Right atrium auricular region (tissue), 2 donors: Measurements from ENCODE around the gene LMBRD1. TPM values are rescaled to one million over a fixed set of nuclear protein-coding genes. Genes with fewer than 3 reads are reported as not detected.

Experiments
- DNase-seq: peaks from one replicate; pipeline ENCODE4 v3.0.0-alpha.2; 2019; ENCODE audit warnings: low spot score
- H3K27ac ChIP-seq, 2 donors: fragments of 200-600 bp; sonication (generic); 1 replicate in 1 of 2; 2 replicates in 1 of 2; pipeline ENCODE4 v1.5.1; 2016 to 2019
- H3K27me3 ChIP-seq, 2 donors: fragments of 200-600 bp; sonication (generic); one replicate each; pipeline versions ENCODE4 v1.5.1 to v1.6.0; 2017 to 2019
- H3K36me3 ChIP-seq: fragments of 200-600 bp; sonication (generic); one replicate; pipeline ENCODE4 v1.5.1; 2016
- H3K4me1 ChIP-seq, 2 donors: fragments of 200-600 bp; sonication (generic); one replicate each; pipeline versions ENCODE4 v1.5.1 to v1.6.0; 2017 to 2019
- H3K4me3 ChIP-seq, 2 donors: fragments of 200-600 bp; sonication (generic); 1 replicate in 1 of 2; 2 replicates in 1 of 2; pipeline ENCODE4 v1.5.1; 2017 to 2019; ENCODE audit warnings: mild to moderate bottlenecking in 1 of 2, moderate library complexity in 1 of 2
- H3K9me3 ChIP-seq, 2 donors: fragments of 200-600 bp; sonication (generic); one replicate each; pipeline ENCODE4 v1.5.1; 2019
- total RNA-seq, 2 donors: library from RNA; depleted of rRNA; stranded (reverse); fragments of >200 nt; gene quantifications; one replicate each; pipeline ENCODE4 v1.1.0, GENCODE V29; 2016
- TF ChIP-seq, protein P1 (sequence below), 2 donors: fragments of 200-600 bp; sonication (generic); IDR thresholded peaks; one replicate each; pipeline ENCODE4 v1.5.1; 2019; ENCODE audit warnings: antibody characterized with exemption in 2 of 2

LMBRD1 gene
- total RNA-seq, 2 donors from 2014 or later, result 46.9 to 50.0 TPM

GRCh38 chr6:69624944-69625343 lies 171.9 kb downstream of the LMBRD1 start:
- no peaks in the 10 kb centered on the region for H3K36me3 ChIP-seq
- DNase-seq, result no peak
- H3K27ac ChIP-seq, result no peak overlapping the region
- no peaks in the 10 kb centered on the region for H3K27me3 ChIP-seq
- no peaks in the 10 kb centered on the region for H3K4me1 ChIP-seq
- TF ChIP-seq, protein P1, sequence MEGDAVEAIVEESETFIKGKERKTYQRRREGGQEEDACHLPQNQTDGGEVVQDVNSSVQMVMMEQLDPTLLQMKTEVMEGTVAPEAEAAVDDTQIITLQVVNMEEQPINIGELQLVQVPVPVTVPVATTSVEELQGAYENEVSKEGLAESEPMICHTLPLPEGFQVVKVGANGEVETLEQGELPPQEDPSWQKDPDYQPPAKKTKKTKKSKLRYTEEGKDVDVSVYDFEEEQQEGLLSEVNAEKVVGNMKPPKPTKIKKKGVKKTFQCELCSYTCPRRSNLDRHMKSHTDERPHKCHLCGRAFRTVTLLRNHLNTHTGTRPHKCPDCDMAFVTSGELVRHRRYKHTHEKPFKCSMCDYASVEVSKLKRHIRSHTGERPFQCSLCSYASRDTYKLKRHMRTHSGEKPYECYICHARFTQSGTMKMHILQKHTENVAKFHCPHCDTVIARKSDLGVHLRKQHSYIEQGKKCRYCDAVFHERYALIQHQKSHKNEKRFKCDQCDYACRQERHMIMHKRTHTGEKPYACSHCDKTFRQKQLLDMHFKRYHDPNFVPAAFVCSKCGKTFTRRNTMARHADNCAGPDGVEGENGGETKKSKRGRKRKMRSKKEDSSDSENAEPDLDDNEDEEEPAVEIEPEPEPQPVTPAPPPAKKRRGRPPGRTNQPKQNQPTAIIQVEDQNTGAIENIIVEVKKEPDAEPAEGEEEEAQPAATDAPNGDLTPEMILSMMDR (IDR thresholded peaks at IDR 0.05), result no peak
- H3K9me3 ChIP-seq, result peaks cover 0 to 12% of the 10 kb centered on the region in 2 donors
- H3K4me3 ChIP-seq, result no peak overlapping the region

Other genes with a start within 250 kb of the LMBRD1 start
- gene COL19A1, start 69.5 kb upstream of the LMBRD1 start, total RNA-seq, result 1 to 10 TPM; 2.7 to 3.9 TPM